Keratinocyte (primary cell): ENCODE results near the gene COL8A2. TPM values are rescaled to one million over a fixed set of nuclear protein-coding genes. Genes with fewer than 3 reads are reported as not detected.

Experiments used
- DNase-seq: peaks from one replicate; pipeline ENCODE4 v3.0.0-alpha.2; 2011; ENCODE audit warnings: low read depth, missing footprints, low spot score
- FAIRE-seq: peaks from 2 replicates; lab custom pipeline; 2011; peaks lifted over from hg19 to GRCh38; lab: Jason Lieb, UNC
- H2AFZ ChIP-seq: 2 replicates; pipeline ENCODE4 v1.6.0; 2012; ENCODE audit warnings: low read length, control low read depth, inconsistent platforms; ENCODE audit not compliant: control insufficient read depth
- H3K27ac ChIP-seq: 2 replicates; pipeline ENCODE4 v1.5.1; 2011; ENCODE audit warnings: low read length; ENCODE audit not compliant: control insufficient read depth, insufficient read depth
- H3K27me3 ChIP-seq: 3 replicates; pipeline ENCODE4 v1.6.0; 2011; ENCODE audit warnings: low read length; ENCODE audit not compliant: control insufficient read depth, insufficient read depth; ENCODE audit errors: extremely low read depth
- H3K36me3 ChIP-seq, 2 experiments: 2 replicates in 1 of 2; 3 replicates in 1 of 2; pipeline ENCODE4 v1.5.1; 2011; ENCODE audit warnings: low read length in 2 of 2, mild to moderate bottlenecking in 1 of 2; ENCODE audit not compliant: control insufficient read depth in 2 of 2, insufficient read depth in 2 of 2; ENCODE audit errors: extremely low read depth in 1 of 2
- H3K4me1 ChIP-seq: 3 replicates; pipeline ENCODE4 v1.5.1; 2011; ENCODE audit warnings: low read length; ENCODE audit not compliant: control insufficient read depth, insufficient read depth; ENCODE audit errors: extremely low read depth
- H3K4me2 ChIP-seq: 3 replicates; pipeline ENCODE4 v1.6.0; 2011; ENCODE audit warnings: low read depth, low read length; ENCODE audit not compliant: control insufficient read depth, insufficient read depth; ENCODE audit errors: extremely low read depth
- H3K4me3 ChIP-seq, 3 experiments: fragments of 200-600 bp in 1 of 3; sonication (generic) in 1 of 3; 2 replicates in 2 of 3; 3 replicates in 1 of 3; pipeline ENCODE4 v1.5.1; 2011 to 2016; ENCODE audit warnings: low read length in 3 of 3, mild to moderate bottlenecking in 3 of 3, control low read depth in 2 of 3, inconsistent platforms in 1 of 3, low read depth in 1 of 3, mixed read lengths in 1 of 3, mixed run types in 1 of 3, moderate library complexity in 1 of 3; ENCODE audit not compliant: control insufficient read depth in 2 of 3, insufficient read depth in 2 of 3; ENCODE audit errors: extremely low read depth in 1 of 3
- H3K79me2 ChIP-seq: 2 replicates; pipeline ENCODE4 v1.6.0; 2012; ENCODE audit warnings: low read length; ENCODE audit not compliant: control insufficient read depth, insufficient read depth
- H3K9ac ChIP-seq: 3 replicates; pipeline ENCODE4 v1.6.0; 2011; ENCODE audit warnings: low read length; ENCODE audit not compliant: control insufficient read depth, insufficient read depth; ENCODE audit errors: extremely low read depth
- H3K9me1 ChIP-seq: 3 replicates; pipeline ENCODE4 v1.6.0; 2011; ENCODE audit warnings: low read length; ENCODE audit not compliant: control insufficient read depth, insufficient read depth; ENCODE audit errors: extremely low read depth
- H3K9me3 ChIP-seq: 2 replicates; pipeline ENCODE4 v1.5.1; 2012; ENCODE audit warnings: low read depth, low read length; ENCODE audit not compliant: control insufficient read depth
- H4K20me1 ChIP-seq: 3 replicates; pipeline ENCODE4 v1.6.0; 2011; ENCODE audit warnings: low read length; ENCODE audit not compliant: control insufficient read depth, insufficient read depth; ENCODE audit errors: extremely low read depth
- CTCF ChIP-seq, 3 experiments: IDR thresholded peaks in 1 of 3; conservative IDR thresholded peaks in 1 of 3; optimal IDR thresholded peaks in 1 of 3; 2 replicates in 2 of 3; 3 replicates in 1 of 3; pipeline versions ENCODE3 to v1.5.1; 2011; ENCODE audit warnings: low read length in 3 of 3, mild to moderate bottlenecking in 3 of 3, moderate library complexity in 2 of 3, control low read depth in 1 of 3, inconsistent platforms in 1 of 3; ENCODE audit not compliant: insufficient read depth in 2 of 3; ENCODE audit errors: extremely low read depth in 1 of 3
- EZH2 ChIP-seq: IDR thresholded peaks from one replicate; pipeline ENCODE4 v1.6.1; 2012; ENCODE audit warnings: inconsistent platforms, mild to moderate bottlenecking, low read length, moderate library complexity
- dilution Hi-C: fragments of 300-500 bp; cut with MboI; formaldehyde crosslinking; loops from one replicate; pipeline ENCODE4 v1.7.0; 2020; ENCODE audit warnings: low sequenced_read_pairs; ENCODE audit not compliant: extremely low pct_ligation_motif_present
- polyA plus RNA-seq, 5 experiments: library from polyadenylated mRNA; depleted of rRNA in 3 of 5; stranded (reverse) in 3 of 5; stranded (forward) in 1 of 5; unstranded in 1 of 5; fragments of >200 nt; gene quantifications; 1 replicate in 1 of 5; 2 replicates in 3 of 5; 3 replicates in 1 of 5; pipeline versions ENCODE4 v1.2.1 to v1.2.3, GENCODE V29; 2011 to 2012; ENCODE audit warnings: missing spikeins in 2 of 5, low read depth in 1 of 5, low replicate concordance in 1 of 5

The COL8A2 gene
- polyA plus RNA-seq, 1 donor (not counting 4 experiments of a cell fraction or from before 2014, with no cell fraction given): 0.09 TPM

GRCh38 chr1:36111151-36111550 is 13.9 kb downstream of the COL8A2 start:
- dilution Hi-C loops: no loop called here
- DNase-seq (no peak), FAIRE-seq (no peak)
- no peaks in the 10 kb centered on the region for H3K9me3 ChIP-seq
- no peaks in the 10 kb centered on the region for H3K36me3 ChIP-seq
- no peaks in the 10 kb centered on the region for H3K79me2 ChIP-seq
- peaks cover 14% of the 10 kb centered on the region for H3K4me1 ChIP-seq
- H3K4me2 ChIP-seq: no peak overlapping the region
- H3K4me3 ChIP-seq: no peak overlapping the region
- no peak overlapping the region for H2AFZ ChIP-seq
- H3K27ac ChIP-seq: no peak overlapping the region
- no peaks in the 10 kb centered on the region for H3K27me3 ChIP-seq
- no peaks in the 10 kb centered on the region for H4K20me1 ChIP-seq
- TF ChIP-seq CTCF (optimal IDR thresholded peaks at IDR 0.05 in 1 of 3, IDR thresholded peaks at IDR 0.05 in 1 of 3, conservative IDR thresholded peaks at IDR 0.05 in 1 of 3; ENCODE audit: extremely low read depth in 1 of 3, insufficient read depth in 2 of 3, low read length in 3 of 3): no peak
- no peak for TF ChIP-seq EZH2
- H3K9me1 ChIP-seq: no peaks in the 10 kb centered on the region
- no peak overlapping the region for H3K9ac ChIP-seq

- H3K36me3 ChIP-seq: no peaks in the 10 kb centered on the region
- peak overlapping the region; percentile 76 for H2AFZ ChIP-seq
- H3K79me2 ChIP-seq: no peaks in the 10 kb centered on the region
- peak overlapping the region; percentile 53 for H3K4me2 ChIP-seq
- no peaks in the 10 kb centered on the region for H4K20me1 ChIP-seq
- peak overlapping the region; percentile 53 for H3K9ac ChIP-seq
- H3K4me3 ChIP-seq: no peak overlapping the region
- no peaks in the 10 kb centered on the region for H3K27me3 ChIP-seq
- H3K27ac ChIP-seq: peak overlapping the region; percentile 34
- DNase-seq (no peak), FAIRE-seq (peak; percentile 72)
- no peak for TF ChIP-seq EZH2
- TF ChIP-seq CTCF (optimal IDR thresholded peaks at IDR 0.05 in 1 of 3, IDR thresholded peaks at IDR 0.05 in 1 of 3, conservative IDR thresholded peaks at IDR 0.05 in 1 of 3; ENCODE audit: extremely low read depth in 1 of 3, insufficient read depth in 2 of 3, low read length in 3 of 3): no peak
- H3K9me1 ChIP-seq: no peaks in the 10 kb centered on the region
- no peaks in the 10 kb centered on the region for H3K9me3 ChIP-seq
- dilution Hi-C loops: no loop called here
- H3K4me1 ChIP-seq: peaks cover 14% of the 10 kb centered on the region
These were observed 15.9 kb downstream of the COL8A2 start for GRCh38 chr1:36109041-36109679.
